OCI-LY7 (cell line): Measurements from ENCODE around the gene PTGER4. TPM values are rescaled to one million over a fixed set of nuclear protein-coding genes. Genes with fewer than 3 reads are reported as not detected.

Experiments used
- BruUV-seq: library from RNA; stranded (reverse); fragments of 400-500 nt; replicated peaks from 2 replicates; lab custom pipeline; 2021; lab: Mats Ljungman, UMichigan
- CTCF ChIA-PET: fragments of 300-600 bp; sonication (Branson Sonifier 250); formaldehyde crosslinking; loops from one replicate; lab custom pipeline; 2022; ENCODE audit warnings: antibody characterized with exemption; ENCODE audit not compliant: unreplicated experiment; lab: Charles Lee
- POLR2A ChIA-PET: fragments of 300-600 bp; sonication (Branson Sonifier 250); formaldehyde crosslinking; loops from one replicate; lab custom pipeline; 2022; ENCODE audit warnings: antibody characterized with exemption; lab: Charles Lee
- DNase-seq: peaks from one replicate; pipeline ENCODE4 v3.0.0-alpha.2; 2015; ENCODE audit warnings: low spot score
- H2AFZ ChIP-seq: fragments of 200-600 bp; sonication (generic), shearing (Covaris generic); 2 replicates; pipeline ENCODE4 v1.6.1; 2014; ENCODE audit warnings: mild to moderate bottlenecking, antibody characterized with exemption, low read length, moderate library complexity
- H3K27ac ChIP-seq: fragments of 200-600 bp; sonication (generic); 2 replicates; pipeline ENCODE4 v1.5.1; 2014; ENCODE audit warnings: mixed run types, low read depth, mild to moderate bottlenecking, moderate library complexity, low read length, inconsistent platforms; ENCODE audit not compliant: poor library complexity, severe bottlenecking
- H3K36me3 ChIP-seq: fragments of 200-600 bp; sonication (generic); 2 replicates; pipeline ENCODE4 v1.6.1; 2014; ENCODE audit warnings: mild to moderate bottlenecking, antibody characterized with exemption, low read length, moderate library complexity, mixed read lengths; ENCODE audit not compliant: insufficient read depth
- H3K4me1 ChIP-seq: fragments of 200-600 bp; sonication (generic); 2 replicates; pipeline ENCODE4 v1.5.1; 2014; ENCODE audit warnings: mild to moderate bottlenecking, low read length; ENCODE audit not compliant: insufficient read depth, poor library complexity, severe bottlenecking
- H3K4me2 ChIP-seq: fragments of 200-600 bp; sonication (generic); 2 replicates; pipeline ENCODE4 v1.6.1; 2014; ENCODE audit warnings: mild to moderate bottlenecking, low read length
- H3K4me3 ChIP-seq: fragments of 200-600 bp; sonication (generic); 2 replicates; pipeline ENCODE4 v1.5.1; 2014; ENCODE audit warnings: mild to moderate bottlenecking, low read depth, low read length; ENCODE audit not compliant: poor library complexity, severe bottlenecking
- H3K79me2 ChIP-seq: fragments of 200-600 bp; sonication (generic); 2 replicates; pipeline ENCODE4 v1.6.1; 2016; ENCODE audit warnings: low read depth, mild to moderate bottlenecking, low read length, moderate library complexity, mixed read lengths; ENCODE audit not compliant: insufficient read depth
- H3K9me2 ChIP-seq: fragments of 200-600 bp; sonication (generic); 2 replicates; pipeline ENCODE4 v1.6.1; 2016; ENCODE audit warnings: mild to moderate bottlenecking, low read length, mixed read lengths; ENCODE audit not compliant: insufficient read depth
- H3K9me3 ChIP-seq: fragments of 200-600 bp; sonication (generic); 2 replicates; pipeline ENCODE4 v1.6.1; 2014; ENCODE audit warnings: mild to moderate bottlenecking, mixed run types, low read length, mixed read lengths
- H4K20me1 ChIP-seq: fragments of 200-600 bp; sonication (generic); 2 replicates; pipeline ENCODE4 v1.6.1; 2014; ENCODE audit warnings: mild to moderate bottlenecking, antibody characterized with exemption, low read length, moderate library complexity, mixed read lengths; ENCODE audit not compliant: insufficient read depth
- CTCF ChIP-seq: fragments of 200-600 bp; sonication (generic); conservative IDR thresholded peaks from 2 replicates; pipeline ENCODE4 v1.5.1; 2014; ENCODE audit warnings: mild to moderate bottlenecking, antibody characterized with exemption, low read length, moderate library complexity, mixed read lengths
- EZH2phosphoT487 ChIP-seq: fragments of 200-600 bp; sonication (generic); IDR thresholded peaks from 2 replicates; pipeline ENCODE4 v1.6.1; 2018; ENCODE audit warnings: low read depth, borderline replicate concordance, mild to moderate bottlenecking, mixed run types, antibody characterized with exemption, low read length, moderate library complexity, mixed read lengths
- intact Hi-C: fragments of 100-400 bp; cut with micrococcal nuclease; formaldehyde crosslinking; loops from one replicate; pipeline ENCODE4 v1.10.0; 2022; ENCODE audit not compliant: unreplicated experiment
- total RNA-seq, 2 experiments: library from RNA; depleted of rRNA in 1 of 2; stranded (reverse); fragments of >200 nt in 1 of 2; shearing (Covaris generic) in 1 of 2; gene quantifications; 2 replicates each; pipeline ENCODE4 v1.2.3, GENCODE V29; 2014 to 2022

The PTGER4 gene
- total RNA-seq, 2 experiments from 2014 or later, result 0.49 to 1.4 TPM

DNA sequence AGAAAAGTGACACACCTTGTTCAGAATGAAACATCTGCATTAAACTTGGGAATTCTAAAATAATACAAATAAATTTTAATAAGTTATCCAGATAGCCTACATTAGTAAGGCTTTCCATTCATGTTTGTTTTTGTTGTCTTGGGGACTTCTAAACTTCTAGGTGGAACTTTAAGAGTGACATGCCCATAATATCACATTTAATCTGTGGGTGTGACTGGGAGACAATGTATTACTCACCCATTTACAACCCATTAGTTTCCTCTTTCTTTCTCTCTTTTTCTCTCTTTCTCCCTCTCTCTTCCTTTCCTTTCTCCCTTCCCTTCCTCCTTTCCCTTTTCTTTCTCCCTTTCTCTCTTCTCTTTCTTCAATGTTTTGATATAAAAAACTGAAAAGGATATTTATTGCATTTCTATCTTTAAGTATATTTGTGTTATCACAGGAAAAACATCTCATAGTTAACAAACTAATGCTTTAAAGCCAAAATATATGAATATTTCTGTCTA is 12.5 kb upstream of the PTGER4 start:
- Histone ChIP-seq H3K4me3 (no peak overlapping the region), H3K4me1 (no peaks in the 10 kb centered on the region), H3K79me2 (no peaks in the 10 kb centered on the region), H3K36me3 (no peaks in the 10 kb centered on the region), H3K9me3 (no peaks in the 10 kb centered on the region), H3K27ac (no peak overlapping the region), H3K9me2 (no peaks in the 10 kb centered on the region), H4K20me1 (no peaks in the 10 kb centered on the region), H2AFZ (no peak overlapping the region), H3K4me2 (no peak overlapping the region)
- no peak for TF ChIP-seq CTCF
- TF ChIP-seq EZH2phosphoT487, result no peak
- CTCF ChIA-PET, result no interaction called here
- BruUV-seq, result no TSS peak
- POLR2A ChIA-PET, result no interaction called here
- intact Hi-C loops, result no loop called here
- no peak for DNase-seq

DNA sequence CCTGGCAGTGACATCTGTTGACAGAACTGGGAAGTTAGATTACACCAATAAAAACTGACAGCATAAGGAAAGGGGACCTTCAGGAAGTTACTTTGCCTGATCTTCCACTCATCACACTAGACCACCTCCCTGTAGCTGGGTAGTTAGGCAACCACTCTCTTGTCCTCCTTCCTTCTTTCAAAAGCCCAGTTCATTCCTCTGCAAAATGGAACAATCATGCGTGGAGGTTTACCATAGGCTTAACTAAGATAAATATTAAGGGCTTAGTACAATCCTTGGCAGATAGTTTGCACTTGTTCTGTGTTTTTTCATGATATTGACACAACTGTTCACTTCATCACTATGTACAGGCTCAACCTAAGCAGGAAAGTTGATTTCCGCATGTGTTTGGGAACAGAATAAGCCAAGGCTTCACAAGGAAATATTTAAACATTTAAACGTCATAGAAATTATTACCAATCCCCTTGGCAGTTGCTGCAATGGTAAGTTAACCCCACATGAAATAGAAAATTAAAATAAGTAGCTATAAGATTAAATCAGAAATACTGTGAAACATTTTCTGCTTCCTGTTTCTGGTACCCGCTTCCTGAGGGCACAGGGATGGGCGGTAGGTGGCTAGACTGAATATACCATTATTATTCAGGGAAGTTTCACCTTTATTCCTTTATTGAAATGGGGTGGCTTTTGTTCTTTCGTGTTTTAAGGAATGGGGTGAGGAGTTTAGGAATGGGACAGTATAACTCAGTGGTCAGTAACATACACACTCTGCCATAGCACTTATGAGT is 9.9 kb upstream of the PTGER4 start:
- no peak overlapping the region for H2AFZ ChIP-seq
- no peak for DNase-seq
- ChIA-PET POLR2A (interaction anchor here (0.6 to 1.5 kb wide), 3 partner anchors 152 to 430 kb away, joined by 3 to 4 read pairs (median 3); no protein-coding TSS in a partner anchor), CTCF (no interaction called here)
- no peak overlapping the region for H3K27ac ChIP-seq
- TF ChIP-seq CTCF (no peak), EZH2phosphoT487 (no peak)
- H3K4me1 ChIP-seq, result no peaks in the 10 kb centered on the region
- no peak overlapping the region for H3K4me2 ChIP-seq
- no peaks in the 10 kb centered on the region for H4K20me1 ChIP-seq
- intact Hi-C loops, result no loop called here
- H3K4me3 ChIP-seq, result no peak overlapping the region
- no TSS peak for BruUV-seq
- H3K36me3 ChIP-seq, result no peaks in the 10 kb centered on the region
- no peaks in the 10 kb centered on the region for H3K79me2 ChIP-seq
- H3K9me3 ChIP-seq, result no peaks in the 10 kb centered on the region
- H3K9me2 ChIP-seq, result no peaks in the 10 kb centered on the region

DNA sequence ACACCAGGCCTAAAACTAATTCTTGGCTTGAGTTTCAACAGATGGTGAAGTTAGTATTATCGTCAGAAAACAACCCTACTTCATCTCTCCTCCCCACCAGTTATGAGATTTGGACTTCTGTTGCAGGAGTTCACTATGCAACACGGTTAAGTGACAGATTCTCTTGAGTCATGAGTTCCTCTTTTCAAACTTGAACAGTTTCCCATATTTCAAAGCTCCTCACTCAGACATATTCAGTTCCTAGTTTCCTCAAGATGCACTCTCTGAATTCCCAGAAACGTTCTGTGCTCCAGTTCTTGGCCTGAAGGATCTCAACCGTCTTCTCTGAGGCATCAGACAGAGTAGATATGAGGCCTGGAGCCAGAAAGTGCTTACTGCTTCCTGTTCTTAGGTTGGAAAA is 7.3 kb upstream of the PTGER4 start:
- DNase-seq, result no peak
- intact Hi-C loops, result no loop called here
- Histone ChIP-seq H3K36me3 (no peaks in the 10 kb centered on the region), H3K4me1 (no peaks in the 10 kb centered on the region), H3K4me3 (no peak overlapping the region), H3K9me2 (no peaks in the 10 kb centered on the region), H3K9me3 (no peaks in the 10 kb centered on the region), H4K20me1 (no peaks in the 10 kb centered on the region), H2AFZ (no peak overlapping the region), H3K79me2 (no peaks in the 10 kb centered on the region), H3K27ac (no peak overlapping the region), H3K4me2 (no peak overlapping the region)
- BruUV-seq, result no TSS peak
- CTCF ChIA-PET, result no interaction called here
- TF ChIP-seq EZH2phosphoT487 (no peak), CTCF (no peak)
- POLR2A ChIA-PET, result interaction anchor here (0.6 kb wide), 1 partner anchor 89 kb away, joined by 4 read pairs; no protein-coding TSS in a partner anchor
